Renal pelvis (tissue), 4 donors: ENCODE results near the gene CRY1. TPM values are rescaled to one million over a fixed set of nuclear protein-coding genes. Genes with fewer than 3 reads are reported as not detected.
"Not testable (repeated sequence)": the region's sequence is repeated elsewhere in the genome, so short reads cannot be mapped to it uniquely, and the experiment has no call there.

Source experiments
- DNase-seq: peaks from one replicate; pipeline ENCODE4 v3.0.0-alpha.2; 2013
- polyA plus RNA-seq, 3 donors: library from polyadenylated mRNA; unstranded; fragments of 120-200 nt; gene quantifications; one replicate each; pipeline ENCODE4 v1.2.1, GENCODE V29; 2013; ENCODE audit not compliant: insufficient read length in 3 of 3

CRY1 gene
- polyA plus RNA-seq, 3 donors: 26.9 to 32.4 (median 28.7) TPM

DNA sequence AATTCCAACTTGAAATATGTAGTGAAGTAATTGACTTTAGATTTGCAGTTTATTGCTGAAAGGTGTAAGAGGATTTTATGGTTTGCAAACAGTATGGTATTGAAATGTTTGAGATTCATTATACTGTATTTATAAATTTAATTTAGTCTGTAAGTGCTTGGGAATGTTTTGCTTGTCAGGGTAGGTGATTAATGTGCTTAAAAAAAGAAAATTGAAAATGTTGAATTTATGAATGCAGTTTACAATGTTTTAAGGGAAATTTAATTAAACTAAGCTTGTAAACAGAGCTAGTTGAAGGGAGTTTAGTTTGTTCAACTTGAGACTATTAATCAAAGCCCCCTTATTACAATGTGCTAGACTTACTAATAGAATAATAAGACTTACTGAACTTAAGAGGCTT is 18.0 kb upstream of the CRY1 start:
- no peak for DNase-seq

DNA sequence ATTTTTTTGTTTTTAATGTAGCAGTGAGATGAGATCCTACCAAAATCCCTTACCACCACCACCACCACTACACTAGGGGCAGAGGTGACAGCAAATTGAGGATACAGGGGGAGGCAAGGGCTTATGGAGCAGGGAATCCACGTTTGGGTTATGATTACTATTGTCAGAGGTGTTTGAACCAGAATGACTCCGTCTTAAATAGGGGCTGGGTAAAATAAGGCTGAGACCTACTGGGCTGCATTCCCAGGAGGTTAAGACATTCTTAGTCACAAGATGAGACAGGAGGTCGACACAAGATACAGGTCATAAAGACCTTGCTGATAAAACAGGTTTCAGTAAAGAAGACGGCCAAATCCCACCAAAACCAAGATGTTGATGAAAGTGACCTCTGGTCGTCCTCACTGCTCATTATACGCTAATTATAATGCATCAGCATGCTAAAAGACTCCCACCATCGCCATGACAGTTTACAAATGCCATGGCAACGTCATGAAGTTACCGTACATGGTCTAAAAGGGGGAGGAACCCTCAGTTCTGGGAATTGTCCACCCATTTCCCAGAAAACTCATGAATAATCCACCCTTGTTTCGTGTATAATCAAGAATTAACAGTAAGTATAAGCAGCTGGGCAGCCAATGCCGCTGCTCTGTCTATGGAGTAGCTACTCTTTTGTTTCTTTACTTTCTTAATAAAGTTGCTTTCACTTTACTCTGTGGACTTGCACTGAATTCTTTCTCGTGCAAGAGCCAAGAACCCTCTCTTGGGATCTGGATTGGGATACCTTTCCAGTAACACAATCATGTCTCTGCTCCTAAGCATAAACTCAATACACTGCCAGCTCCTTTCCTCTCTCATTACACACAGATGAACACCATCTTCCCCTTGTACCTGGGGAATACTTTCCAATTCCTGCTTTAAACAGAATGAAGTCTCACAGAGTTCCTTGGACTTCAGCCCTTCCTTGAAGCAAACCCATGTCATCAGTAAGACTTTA is 16.7 kb upstream of the CRY1 start:
- no peak for DNase-seq

DNA sequence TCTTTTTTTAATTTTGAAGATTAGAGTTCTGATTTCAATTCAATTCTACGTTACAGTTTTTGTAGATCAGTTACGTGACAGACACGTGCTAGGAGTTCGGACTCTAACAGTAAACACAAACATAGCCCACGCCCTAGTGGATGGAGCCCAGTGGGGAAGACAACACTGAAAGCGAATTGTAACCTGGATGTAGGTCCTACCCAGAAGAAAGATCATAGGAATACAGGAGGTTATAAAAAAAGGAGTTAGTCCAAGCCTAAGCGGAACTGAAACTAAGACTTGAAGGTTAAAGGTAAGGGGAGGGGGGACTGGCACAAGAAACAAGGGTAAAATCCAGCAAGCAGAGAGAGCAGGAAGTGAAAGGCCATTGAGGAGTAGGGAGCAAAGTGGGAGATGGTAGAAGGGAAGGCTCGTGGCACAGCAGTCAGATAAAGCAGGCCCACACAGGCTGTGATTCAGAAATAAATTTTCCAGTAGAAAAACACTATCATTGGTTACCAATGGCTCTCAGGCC is 15.7 kb upstream of the CRY1 start:
- no peak for DNase-seq

DNA sequence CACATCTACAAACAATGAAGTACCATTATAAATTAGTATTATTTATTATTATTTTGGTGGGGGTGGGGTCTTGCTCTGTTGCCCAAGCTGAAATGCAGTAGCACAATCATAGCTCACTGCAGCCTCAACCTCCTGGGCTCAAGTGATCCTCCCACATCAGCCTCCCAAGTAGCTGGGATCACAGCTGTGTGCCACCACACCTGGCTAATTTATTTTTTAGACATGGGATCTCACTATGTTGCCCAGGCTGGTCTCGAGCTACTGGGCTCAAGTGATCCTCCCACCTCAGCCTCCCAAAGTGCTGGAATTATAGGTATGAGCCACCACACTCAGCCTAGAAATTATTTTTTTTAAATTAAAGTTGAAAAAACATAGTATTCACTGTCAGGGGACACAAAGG is 15.0 kb upstream of the CRY1 start:
- not testable (repeated sequence) for DNase-seq

DNA sequence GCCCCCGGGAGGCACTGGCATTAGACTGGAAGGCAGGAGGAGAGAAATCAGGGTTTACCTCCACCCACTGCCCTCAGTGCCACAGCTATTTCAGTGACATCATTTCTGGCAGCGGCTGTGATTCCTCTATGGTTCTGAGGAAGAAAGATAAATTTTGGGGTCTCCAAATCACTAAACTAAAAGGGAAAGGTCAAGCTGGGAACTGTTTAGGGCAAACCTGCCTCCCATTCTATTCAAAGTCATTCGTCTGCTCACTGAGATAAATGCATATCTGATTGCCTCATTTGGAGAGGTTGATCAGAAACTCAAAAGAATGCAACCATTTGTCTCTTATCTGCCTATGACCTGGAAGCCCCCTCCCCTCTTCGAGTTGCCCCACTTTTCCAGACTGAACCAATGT is 14.0 kb upstream of the CRY1 start:
- no peak for DNase-seq

DNA sequence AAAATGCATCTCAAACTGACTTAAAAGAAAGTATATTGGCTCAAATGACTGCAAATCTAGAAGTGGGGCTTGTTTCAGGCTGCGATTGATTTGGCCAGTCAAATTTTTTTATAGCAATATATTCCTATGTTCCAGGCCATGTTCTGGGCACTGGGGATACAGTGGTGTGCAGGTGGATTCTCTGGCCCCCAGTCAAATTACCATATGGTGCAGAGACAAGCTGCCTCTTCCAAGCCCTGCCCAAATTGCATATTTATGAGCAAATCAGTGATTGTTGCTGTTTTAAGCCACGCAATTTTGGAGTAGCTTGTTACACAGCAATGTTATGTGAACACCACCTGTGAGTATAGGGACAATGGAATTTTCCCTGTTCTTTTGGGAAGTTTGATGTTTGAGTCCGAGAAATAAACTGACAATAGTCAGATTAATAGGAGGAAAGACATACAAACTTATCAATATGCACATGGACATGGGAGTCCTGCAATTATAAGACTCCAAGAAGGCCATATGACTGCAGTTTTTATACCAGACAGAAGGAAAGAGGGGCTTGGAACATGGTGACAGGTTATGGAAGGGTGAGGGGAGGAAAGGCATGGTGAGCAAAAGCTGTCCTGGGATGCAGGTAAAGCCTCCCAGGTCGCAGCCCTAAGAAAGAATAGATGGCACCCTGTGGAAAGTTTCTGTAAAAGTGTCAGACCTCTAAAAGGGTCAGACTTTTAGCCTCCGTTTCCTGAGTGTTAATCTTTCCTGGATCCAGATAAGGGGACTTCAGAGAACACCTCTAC is 13.1 kb upstream of the CRY1 start:
- no peak for DNase-seq

DNA sequence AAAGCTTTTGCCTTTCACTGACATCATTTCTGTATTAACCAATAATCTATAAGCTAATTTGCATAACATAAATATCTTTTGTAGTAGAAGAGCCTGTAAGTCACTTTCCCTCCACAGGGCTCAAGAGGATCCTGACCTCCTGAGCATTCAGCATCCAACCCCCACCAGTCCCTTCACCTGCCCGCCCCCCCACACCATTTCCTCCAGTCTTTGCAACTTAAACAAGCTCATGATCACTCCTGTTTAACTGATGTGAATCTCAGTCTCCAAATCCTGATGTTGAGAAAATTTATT is 12.0 kb upstream of the CRY1 start:
- DNase-seq: no peak

DNA sequence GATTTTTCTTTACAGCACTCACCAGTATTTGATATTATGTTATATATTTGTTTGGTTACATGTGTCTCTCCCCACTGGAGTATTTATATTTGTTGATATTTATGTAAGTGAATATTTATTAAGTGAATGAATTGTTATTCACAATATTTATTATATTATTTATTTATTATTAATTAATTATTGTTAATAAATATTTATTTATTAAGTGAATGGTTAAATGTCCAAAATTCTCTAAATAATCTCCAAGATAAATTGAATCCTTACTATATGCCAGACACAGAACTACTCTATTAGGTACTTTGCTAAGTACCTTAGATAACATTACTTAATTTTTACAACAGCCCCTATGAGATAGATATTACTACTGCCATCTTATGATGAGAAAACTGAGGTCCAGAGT is 10.2 kb upstream of the CRY1 start:
- DNase-seq: no peak

DNA sequence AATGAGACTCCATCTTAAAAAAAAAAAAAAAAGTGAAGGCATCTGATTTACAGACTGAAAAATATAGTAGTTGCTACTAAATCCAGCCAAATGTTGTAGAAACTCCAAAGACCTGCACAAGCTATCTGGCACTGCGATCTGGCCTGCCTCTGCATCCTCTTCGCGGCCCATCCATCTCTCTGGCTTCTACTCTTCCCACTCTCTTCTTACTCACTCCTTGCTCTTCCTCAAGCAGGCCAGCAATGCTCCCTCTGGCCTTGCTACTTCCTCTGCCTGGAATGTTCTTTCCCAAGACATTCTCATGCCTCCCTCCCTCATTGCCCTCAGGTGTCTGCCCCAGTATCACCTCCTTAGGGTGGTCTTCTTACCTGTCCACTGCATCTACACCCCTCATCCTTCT is 9.7 kb upstream of the CRY1 start:
- DNase-seq: no peak

DNA sequence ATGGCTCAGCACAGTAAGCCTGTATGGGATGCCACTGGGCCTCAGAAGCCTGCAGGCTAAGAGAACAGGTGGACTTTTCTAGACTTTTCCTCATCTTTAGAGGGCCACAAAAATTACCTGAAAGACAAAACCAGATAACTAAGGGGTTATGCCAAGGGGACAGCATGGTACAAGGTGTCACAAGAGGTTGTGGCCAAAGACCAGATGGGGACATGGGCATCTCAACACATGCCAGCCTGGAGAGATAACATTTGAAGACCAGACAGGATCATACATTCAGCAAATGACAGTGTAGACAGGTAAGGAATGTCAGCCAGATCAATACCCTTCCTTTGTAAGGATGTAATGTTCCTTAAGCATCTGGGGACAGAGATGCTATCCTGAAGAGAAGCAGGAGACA is 8.9 kb upstream of the CRY1 start:
- no peak for DNase-seq

DNA sequence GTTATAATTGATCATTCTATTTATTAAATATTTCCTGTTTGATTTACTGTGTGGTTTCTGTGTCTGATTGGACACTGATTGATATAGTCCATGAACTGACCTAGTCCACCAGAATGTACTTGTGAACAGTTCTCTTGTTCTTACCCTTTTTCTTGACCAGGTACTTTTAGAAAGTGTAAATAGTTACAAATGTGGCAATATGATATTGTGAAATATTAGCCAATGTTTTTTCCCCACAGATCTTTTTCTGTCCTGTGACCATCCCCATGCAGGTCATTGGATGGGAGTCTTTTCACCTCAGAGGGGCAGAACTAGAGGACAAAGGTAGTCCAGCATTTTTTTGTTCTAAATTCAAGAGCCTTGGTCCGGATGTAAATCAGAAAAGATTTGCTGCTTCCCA is 8.3 kb upstream of the CRY1 start:
- no peak for DNase-seq

DNA sequence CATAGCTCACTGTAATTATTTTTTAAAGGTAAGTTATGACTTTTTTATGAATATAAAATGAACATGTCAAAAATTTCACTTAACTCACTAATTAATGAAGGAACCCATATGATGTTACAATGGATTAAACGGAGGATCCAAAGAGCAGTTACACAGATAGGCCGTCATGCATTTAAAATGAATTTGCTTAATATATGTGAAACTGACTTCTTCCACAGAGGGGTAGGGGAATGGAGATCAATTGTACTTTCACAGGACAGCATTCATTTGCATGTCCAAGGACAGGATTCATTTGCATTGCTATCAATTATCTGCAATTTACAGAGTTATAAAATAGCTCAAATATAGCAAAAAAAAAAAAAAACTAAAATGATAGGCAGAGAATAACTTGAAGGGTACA is 6.6 kb upstream of the CRY1 start:
- DNase-seq: no peak

DNA sequence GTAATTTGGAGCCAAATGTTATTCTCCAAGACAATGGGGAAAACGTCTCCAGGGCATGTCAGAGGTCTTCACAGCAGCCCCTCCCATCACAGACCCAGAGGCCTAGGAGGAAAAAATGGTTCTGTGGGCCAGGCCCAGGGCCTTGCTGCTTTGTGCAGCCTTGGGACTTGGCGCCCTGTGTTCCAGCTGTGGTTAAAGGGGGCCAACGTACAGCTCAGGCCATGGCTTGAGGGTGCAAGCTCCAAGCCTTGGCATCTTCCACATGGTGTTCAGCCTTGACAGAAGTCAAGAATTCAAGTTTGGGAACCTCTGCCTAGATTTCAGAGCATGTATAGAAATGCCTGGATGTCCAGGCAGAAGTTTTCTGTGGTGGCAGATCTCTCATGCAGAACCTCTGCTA is 3.2 kb upstream of the CRY1 start:
- no peak for DNase-seq

DNA sequence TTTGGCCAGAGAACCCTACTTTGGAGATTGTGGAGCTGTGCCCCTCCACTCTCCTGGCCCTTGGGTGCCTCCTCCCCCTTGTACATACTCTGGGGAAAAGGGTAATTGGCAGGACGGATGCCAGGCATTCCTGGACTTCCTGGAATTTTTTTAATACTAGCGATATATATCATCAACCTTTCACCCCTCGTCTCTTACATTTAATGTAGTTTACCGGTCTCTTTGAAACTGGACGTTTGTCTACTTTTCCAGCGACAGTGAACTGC is 767 bp upstream of the CRY1 start:
- DNase-seq: no peak

DNA sequence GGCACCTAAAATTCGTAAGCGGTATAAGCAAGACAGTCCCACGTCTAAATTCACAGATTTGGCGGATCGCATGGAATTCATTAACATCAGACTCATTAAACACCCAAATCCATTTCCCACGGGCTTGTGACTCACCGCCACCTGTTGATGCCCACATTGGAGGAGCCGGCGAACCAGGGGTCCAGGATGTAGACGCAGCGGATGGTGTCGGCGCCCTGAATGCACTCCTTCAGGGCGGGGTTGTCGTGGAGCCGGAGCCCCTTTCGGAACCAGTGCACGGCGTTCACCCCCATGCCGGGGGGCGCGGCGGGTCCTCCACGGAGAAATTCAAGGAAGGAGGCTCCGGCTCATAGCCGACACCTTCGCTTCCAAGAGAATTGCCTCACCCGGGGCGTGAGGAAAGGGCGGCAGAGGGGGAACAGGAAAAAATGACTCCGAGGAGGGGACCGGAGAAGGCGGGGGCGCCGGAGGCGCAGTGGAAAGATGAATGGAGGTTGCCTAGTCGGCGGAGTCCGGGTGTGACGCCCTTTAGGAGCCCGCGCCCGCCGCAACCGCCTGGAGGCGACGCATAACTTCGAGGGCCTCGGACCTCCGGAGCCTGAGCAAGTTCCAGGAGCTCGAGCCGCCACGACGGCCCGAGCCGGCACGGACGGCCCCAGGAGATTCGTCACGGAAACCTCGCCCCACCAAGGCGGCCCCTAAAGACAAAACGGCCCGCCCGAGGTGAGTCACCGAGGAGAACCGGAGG is 506 bp downstream of the CRY1 start:
- DNase-seq: peak; percentile 31

DNA sequence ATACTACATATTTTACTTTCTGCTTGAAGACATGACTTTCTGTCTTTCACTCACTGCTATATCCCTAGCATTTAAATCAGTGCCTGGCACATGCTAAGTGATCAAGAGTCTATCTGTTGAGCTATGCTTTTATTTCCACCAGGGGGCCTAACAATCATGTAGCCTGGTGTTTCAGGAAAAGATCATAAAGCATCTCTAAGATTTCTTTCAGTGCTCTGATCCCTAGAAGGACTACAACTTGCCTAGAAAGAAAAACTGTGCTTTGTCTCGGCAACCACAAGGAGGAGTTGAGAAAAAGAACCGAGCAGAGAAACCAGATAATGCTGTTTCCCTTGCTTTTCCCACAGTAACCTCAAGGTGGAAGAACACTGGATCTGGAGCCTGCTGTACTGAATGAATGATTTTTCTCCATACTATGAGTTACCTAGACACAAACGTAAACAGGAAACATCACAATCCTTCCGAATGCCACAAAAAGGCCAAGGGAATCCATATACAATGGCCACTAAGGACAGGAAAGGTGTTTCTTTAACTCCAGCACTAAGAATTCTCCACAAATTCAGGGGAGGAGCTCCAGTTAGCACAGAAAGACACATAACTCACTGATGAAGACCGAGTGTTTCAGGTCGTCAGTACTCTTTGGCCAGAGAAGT is 1.2 kb downstream of the CRY1 start:
- peak; percentile 94 for DNase-seq

DNA sequence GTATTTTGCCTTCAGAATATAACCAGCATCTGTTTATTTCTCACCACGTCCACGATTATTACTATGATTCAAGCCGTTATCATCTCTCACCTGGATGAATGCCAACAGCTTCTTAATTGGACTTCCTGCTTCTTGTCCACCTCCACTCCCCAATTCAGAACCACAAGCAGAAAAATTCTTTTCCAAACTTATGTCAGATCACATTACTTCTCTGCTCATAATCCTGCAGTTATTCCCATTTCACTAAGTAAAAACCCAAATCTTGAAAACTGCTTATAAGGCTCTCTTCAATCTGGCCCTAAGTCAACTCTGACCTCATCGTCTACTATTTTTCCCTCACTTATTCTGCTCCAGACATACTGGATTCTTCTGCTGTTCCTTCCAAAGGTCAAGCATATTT is 2.0 kb downstream of the CRY1 start:
- no peak for DNase-seq

DNA sequence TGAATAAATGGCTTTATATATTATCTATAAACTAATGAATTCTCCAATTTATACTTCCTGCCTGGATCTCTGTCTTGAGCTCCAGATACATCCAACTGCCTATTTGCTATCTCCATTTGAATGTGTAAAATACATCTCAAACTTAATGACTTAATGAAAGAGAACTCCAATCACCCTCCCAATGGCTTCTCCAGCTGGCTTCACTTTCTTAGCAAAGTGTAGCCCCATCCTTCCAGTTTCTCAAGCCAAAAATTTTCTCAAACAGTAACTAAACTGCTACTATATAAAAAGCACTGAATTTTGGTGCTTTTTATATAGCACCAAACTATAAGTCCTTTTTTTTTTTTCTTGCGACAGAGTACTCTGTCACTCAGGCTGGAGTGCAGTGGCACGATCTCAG is 2.6 kb downstream of the CRY1 start:
- no peak for DNase-seq

DNA sequence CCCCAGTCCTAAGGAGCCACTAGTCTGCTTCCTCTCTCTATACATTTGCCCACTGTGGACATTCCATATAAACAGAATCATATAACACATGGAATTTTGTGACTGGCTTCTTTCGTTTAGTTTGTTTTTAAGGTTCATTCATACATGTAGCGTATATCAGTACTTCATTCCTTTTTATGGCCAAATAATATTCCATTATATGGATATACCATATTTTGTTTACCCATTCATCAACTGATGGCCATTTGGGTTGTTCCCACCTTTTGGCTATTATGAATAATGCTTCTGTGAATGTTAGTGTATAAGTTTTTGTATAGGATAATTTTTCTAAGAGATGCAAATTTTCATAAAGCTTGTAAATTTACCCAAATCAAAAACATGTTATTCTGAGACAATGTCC is 4.4 kb downstream of the CRY1 start:
- no peak for DNase-seq

DNA sequence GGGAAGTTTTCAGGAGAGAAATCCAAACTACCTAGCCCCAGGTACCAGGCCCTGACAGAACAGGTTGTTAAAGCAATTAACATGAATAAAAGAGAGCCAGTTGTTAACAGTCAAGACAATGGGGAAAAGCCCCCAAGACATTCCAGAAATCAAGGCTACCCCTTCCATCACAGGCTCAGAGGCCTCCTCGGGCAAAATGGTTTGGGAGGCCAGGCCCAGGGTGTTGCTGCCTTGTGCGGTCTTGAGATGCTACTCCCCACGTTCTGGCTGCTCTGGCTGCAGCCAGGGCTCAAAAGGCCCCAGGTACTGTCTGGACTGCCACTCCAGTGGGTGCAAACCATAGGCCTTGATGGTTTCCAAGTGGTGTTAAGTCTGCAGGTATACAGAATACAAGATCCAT is 7.0 kb downstream of the CRY1 start:
- DNase-seq: no peak

DNA sequence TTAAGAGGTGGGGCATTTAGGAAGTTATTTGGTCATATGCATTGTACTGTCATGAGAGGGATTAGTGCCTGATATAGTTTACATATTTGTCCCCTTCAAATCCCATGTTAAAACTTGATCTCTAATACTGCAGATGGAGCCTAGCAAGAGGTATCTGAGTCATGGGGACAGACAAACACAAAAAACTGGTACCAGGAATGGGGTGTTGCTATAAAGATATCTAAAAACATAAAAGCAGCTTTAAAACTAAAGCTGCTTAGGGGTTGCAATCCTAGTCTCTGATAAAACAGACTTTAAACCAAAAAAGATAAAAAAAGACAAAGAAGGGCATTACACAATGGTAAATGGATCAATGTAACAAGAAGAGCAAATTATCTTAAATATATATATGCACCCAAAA is 11.6 kb downstream of the CRY1 start:
- DNase-seq: no peak

DNA sequence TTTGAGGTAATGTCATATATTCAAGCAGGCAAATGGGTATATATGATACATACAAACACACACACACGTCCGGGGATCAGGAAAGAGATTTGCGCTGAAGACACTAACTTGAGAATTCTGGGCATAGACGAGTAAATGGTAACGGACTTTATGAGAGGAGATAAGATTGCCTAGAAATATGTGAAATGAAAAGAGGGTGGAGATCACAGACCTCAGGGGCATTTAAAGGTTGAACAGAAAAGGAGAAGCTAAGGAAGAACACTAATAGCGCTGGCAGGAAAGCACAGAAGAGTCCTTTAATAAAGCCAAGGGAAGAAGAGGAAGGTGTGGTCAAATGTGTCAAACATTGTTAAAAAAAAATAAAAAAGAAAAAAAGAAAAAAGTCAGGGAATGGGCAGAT is 13.1 kb downstream of the CRY1 start:
- DNase-seq: no peak
